NCI-H2171 treated with DMSO at 0.1 percent for 48 hours (cell line): ENCODE results near the gene FKBP5.
"Not testable (repeated sequence)": the region's sequence is repeated elsewhere in the genome, so short reads cannot be mapped to it uniquely, and the experiment has no call there.

Experiments used
- DNase-seq: peaks from one replicate; lab custom pipeline; 2025; lab: John Stamatoyannopoulos, UW

Gene FKBP5

GRCh38 chr6:35690006-35690405 is 1.3 kb upstream of the FKBP5 start:
- DNase-seq = not testable (repeated sequence)

- peak; percentile 69 for DNase-seq
Measured at GRCh38 chr6:35687658-35688604, 784 bp downstream of the FKBP5 start.

GRCh38 chr6:35686873-35687555 is 1.7 kb downstream of the FKBP5 start:
- DNase-seq = no peak

DNA sequence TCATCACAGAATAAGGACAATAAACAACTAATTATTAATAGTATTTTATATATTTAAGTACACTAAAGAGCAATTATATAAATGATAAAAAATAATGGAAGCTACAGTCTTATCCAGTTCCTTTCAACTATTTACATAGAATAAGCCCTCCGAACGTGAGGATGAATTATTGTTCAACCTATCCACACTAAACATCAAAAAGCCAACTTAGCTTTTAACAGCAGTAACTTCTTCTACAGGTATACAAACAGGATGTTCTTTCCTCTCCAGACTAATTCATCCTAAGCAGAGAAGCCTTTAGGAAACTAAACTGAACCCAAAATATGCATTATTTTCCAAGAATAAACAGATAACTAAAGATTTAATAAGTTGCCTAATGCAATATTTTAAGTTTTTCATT is 2.3 kb downstream of the FKBP5 start:
- no peak for DNase-seq

DNA sequence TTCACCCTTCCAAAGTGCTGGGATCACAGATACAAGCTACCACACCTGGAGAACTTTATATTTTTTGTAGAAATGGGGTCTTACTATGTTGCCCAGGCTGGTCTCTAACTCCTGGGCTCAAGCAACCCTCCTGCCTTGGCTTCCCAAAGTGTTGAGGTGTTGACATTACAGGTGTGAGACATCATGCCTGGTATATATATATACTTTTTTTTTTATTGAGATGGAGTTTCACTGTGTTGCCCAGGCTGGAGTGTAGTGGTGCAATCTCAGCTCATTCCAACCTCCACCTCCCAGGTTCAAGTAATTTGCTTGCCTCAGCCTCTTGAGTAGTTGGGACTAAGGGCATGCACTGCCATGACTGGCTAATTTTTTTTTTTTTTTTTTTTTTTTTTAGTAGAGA is 5.4 kb downstream of the FKBP5 start:
- no peak for DNase-seq

DNA sequence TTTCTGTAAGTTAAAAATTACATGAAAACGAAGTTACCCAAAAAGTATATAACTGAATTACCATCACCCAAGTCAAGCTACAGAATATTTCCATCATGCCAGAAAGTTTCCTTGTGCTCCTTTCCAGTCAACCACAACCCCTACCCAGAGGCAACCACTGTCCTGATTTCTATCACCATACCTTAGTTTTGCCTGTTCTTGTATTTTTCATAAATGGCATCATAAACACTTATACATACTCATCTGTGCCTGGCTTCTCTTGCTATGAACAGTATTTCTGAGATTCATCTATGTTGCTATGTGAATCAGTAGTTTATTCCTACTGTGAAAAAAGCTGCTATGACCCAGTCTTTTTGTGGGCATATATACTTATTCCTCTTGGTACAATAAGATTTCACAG is 7.4 kb downstream of the FKBP5 start:
- DNase-seq = no peak

DNA sequence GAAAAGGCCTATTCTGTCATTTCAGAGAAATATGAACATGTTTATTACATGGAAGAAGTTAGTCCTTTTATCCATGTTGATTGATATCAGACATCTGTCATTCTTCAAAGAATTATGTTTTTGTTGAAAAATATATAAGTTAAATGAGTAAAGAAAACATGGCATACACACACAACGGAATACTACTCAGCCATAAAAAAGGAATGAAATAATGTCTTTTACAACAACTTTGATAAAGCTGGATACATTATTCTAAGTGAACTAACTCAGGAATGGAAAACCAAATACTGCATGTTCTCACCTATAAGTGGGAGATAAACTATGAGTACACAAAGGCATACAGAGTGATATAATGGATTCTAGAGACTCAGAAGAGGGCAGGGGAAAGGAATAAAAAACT is 9.3 kb downstream of the FKBP5 start:
- no peak for DNase-seq

GRCh38 chr6:35678814-35679213 is 9.9 kb downstream of the FKBP5 start:
- DNase-seq = no peak

DNA sequence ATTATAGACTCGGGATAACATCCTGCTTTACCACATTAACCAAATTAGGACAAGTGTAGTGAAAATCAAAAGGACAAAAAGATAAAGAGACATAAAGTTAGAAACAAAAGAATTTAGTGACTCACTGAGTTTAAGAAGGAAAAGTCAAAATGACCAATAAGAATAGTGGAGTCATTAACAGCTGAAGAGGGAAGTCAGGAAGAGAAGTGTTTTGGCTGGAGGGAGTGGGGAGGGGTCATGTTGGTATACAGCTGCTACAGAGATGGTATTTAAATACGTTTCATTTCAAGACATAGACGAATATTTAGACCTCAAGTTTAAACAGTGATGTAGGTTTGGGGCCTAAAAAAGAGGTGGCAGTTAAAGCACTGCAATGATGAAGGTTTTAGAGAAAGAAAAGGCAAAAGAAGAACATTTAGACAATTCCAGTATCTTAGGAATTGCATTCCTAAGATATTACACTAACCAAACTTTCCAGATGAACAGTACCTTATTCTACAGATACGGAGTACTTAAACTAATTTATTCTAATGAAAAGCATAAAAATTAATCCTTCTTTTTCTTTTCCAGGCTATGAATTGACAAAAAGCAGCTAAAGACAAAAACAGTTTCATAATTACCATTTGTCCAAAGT is 10.6 kb downstream of the FKBP5 start:
- no peak for DNase-seq

DNA sequence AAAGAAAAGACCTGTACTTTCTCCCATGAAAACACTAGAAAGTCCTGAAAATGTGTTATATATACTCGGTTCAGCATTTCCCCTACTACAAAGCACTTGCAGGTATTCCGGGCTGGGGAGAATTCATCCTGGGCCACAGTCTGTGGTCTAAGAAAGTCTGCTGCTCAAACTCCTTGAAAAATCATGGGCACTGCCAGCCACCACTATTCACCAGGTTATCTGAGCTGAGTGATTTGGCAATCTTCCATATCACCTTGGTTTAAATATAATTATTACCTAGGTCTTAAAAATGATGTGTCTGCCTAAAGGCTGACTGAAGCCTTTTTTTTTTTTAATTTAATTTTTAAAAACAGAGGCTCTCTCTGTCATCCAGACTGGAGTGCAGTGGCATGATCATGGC is 11.3 kb downstream of the FKBP5 start:
- no peak for DNase-seq

DNA sequence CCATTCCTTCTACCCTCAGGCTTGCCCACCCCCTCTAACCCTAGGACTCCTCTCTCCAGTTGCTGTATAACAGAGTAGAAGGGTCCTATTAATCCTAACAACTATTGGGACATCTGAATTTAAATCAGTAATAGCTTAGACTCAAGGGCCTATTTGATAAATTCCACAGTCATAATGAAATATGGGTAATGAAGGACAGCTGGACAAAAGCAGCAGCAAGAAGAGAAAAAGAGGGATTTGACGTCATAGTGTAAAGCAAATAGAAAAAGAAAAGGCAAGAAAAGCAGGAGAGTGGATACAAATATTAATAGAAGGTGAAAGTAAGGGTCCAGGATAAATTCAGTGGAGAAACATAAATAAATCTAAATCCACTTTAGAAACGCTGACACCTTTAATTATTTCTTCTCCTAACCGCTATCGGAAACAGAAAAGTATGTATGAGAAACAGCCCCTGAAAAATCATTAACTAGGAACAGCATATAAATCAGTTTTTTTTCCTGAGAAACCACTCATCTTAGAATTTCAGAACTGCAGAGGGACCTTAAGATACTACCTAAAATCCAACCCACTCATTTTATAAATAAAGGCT is 12.8 kb downstream of the FKBP5 start:
- no peak for DNase-seq

DNA sequence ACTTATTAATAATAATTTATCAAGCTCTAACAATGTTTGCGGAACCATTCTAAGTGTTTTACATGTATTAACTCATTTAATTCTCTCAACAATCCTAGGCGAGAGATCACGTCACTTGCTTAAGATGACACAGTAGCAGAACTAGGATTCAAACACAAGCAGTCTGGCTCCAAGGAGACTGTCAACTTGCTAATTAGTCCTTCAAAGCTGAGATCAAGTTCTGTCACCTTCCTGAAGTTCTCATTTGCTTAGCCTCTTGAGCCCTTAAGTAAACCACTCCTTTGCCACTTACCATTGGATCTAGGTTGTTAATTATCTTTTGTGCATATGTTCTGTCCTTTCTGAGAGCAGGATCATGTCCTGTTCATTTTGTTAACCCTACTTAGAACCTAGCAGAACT is 14.1 kb downstream of the FKBP5 start:
- DNase-seq = peak; percentile 28

DNA sequence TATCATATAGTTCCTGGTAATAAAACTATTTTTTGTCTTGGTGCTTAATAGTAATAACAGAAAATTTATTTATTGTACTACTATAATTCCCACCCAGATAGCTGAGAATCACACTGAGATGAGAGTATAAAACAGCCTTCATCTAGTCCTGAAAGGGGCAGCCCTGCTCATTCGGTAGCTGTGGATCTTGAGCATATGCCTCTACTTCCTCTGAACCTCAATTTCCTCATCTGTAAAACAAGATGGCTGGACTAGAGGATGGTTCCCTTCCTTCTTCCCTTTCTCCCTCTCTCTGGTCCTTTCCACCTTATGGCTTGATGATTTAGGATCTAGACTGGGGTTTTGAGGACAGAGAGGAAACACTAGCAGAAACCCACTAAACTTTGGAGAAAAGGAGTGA is 15.0 kb downstream of the FKBP5 start:
- no peak for DNase-seq

GRCh38 chr6:35673284-35673666 is 15.4 kb downstream of the FKBP5 start:
- DNase-seq = not testable (repeated sequence)

DNA sequence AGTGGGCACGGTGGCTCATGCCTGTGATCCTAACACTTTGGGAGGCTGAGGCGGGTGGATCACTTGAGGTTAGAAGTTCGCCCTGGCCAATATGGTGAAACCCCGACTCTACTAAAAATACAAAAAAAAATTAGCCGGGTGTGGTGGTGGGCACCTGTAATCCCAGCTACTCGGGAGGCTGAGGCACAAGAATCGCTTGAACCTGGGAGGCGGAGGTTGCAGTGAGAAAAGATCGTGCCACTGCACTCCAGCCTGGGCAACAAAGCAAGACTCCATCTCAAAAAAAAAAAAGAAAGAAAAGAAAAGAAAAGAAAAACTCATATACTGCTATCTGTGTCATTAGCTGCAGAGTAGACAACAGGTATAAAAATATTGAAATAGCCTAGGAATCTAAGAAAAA is 18.3 kb downstream of the FKBP5 start:
- DNase-seq = not testable (repeated sequence)

GRCh38 chr6:35669451-35670045 is 19.2 kb downstream of the FKBP5 start:
- no peak for DNase-seq

- no peak for DNase-seq
Measured at GRCh38 chr6:35668744-35669450, 19.8 kb downstream of the FKBP5 start.

GRCh38 chr6:35668096-35668495 is 20.6 kb downstream of the FKBP5 start:
- DNase-seq = no peak

- no peak for DNase-seq
Measured at GRCh38 chr6:35665573-35665972, 23.1 kb downstream of the FKBP5 start.

GRCh38 chr6:35664945-35665344 is 23.8 kb downstream of the FKBP5 start:
- DNase-seq = no peak

DNA sequence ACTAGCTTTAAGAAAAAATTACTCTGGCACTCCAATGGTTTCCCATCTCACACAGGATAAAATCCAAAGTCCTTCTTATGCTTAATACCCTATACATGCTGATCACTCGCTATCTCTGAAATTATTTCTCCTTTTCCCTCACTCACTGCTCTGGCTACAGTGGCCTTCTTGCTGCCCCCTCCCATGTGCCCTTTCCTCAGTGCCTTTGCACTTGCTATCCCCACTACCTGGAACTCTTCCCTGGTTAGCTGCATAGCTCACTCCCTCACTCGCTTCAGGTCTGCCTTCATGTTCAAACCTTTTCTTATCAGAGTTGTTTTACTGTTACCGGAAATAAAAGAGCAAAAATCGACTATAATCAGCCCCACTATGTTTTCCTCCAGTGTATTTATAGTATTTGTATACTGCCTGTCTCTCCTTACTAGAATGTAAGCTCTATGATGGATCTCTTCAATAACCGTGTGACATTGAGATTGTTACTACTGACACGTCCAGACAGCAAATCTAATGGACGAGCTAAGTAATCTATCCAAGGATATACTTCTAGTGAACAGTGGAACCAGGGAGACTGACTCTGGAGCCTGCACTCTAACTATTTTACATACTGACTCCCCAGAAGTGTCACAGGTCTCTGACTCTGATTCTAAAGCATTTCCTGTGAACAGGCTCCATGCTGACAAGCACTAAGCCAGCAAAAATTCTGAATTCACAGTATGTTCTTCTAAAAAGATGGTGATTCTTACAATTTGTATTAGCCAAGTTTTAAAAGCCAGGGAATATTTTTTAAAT is 25.1 kb downstream of the FKBP5 start:
- DNase-seq = no peak
